Vein endothelial cell (primary cell): ENCODE data around the gene QSER1. TPM values are rescaled to one million over a fixed set of nuclear protein-coding genes. Genes with fewer than 3 reads are reported as not detected.

Experiments
- small RNA-seq: library from RNA; depleted of rRNA; stranded (forward); fragments of <200 nt; gene quantifications from one replicate; pipeline ENCODE3, GENCODE V24; 2012
- total RNA-seq: library from RNA; depleted of rRNA; stranded (reverse); fragments of >200 nt; gene quantifications from 2 replicates; pipeline ENCODE4 v1.2.3, GENCODE V29; 2012

The QSER1 gene
- 20.6 and 27.0 TPM in 2 replicates for total RNA-seq

GRCh38 chr11:32892355-32893092, at the start of gene QSER1:
Gene QSER1, plus strand, starts transcription at chr11:32892811. Its CDS starts 315 bp downstream, at chr11:32893126.

GRCh38 chr11:33015621-33016551, 123.3 kb downstream of the QSER1 start, which contains the start of gene DEPDC7:
Gene DEPDC7, plus strand, starts transcription at chr11:33015878. Its CDS starts 78 bp downstream, at chr11:33015956.

Small RNA genes lying within 50 kb of the gene (small RNA-seq; reads per million reads assigned to genes)
- gene RF00019, result not detected

Other genes starting within 250 kb of the QSER1 start
- not detected in 2 replicates for gene CCDC73, start 98.1 kb upstream of the QSER1 start, total RNA-seq
- gene PRRG4, start 62.9 kb upstream of the QSER1 start, total RNA-seq, result 0.10 and 0.33 TPM in 2 replicates
- 0.10 TPM in 1 of 2 replicates, not detected in the other for gene DEPDC7, start 123.1 kb downstream of the QSER1 start, total RNA-seq
- gene TCP11L1, start 146.8 kb downstream of the QSER1 start, total RNA-seq, result 19.1 and 21.9 TPM in 2 replicates